IMR-90 (cell line): Measurements from ENCODE around the gene TTYH3. TPM values are rescaled to one million over a fixed set of nuclear protein-coding genes. Genes with fewer than 3 reads are reported as not detected.

Source experiments
- ATAC-seq: fragments of 200-7000 bp; cut with Tn5 transposase; 2 replicates; pipeline ENCODE4 v1.9.1; 2020; ENCODE audit warnings: low read depth, mild to moderate bottlenecking, moderate library complexity
- BruUV-seq: library from RNA; stranded (reverse); fragments of 400-500 nt; replicated peaks from 2 replicates; lab custom pipeline; 2021; lab: Mats Ljungman, UMichigan
- CTCF ChIA-PET: fragments of 300-600 bp; formaldehyde crosslinking; extraction: SDS; loops from one replicate; lab custom pipeline; 2021; ENCODE audit warnings: antibody characterized with exemption; lab: Yijun Ruan, JAX
- POLR2A ChIA-PET: fragments of 300-600 bp; sonication (Branson Sonifier 250); formaldehyde crosslinking; loops from one replicate; lab custom pipeline; 2022; ENCODE audit warnings: antibody characterized with exemption; ENCODE audit not compliant: unreplicated experiment; lab: Charles Lee
- DNase-seq: peaks from one replicate; pipeline ENCODE4 v3.0.0; 2013
- H2AFZ ChIP-seq: replicated peaks from 2 replicates; pipeline ENCODE3; 2013; ENCODE audit warnings: low read length, mild to moderate bottlenecking; ENCODE audit not compliant: poor library complexity
- H2AK5ac ChIP-seq: 2 replicates; pipeline ENCODE4 v1.6.1; 2013; ENCODE audit warnings: low read depth, low read length, inconsistent platforms
- H2AK9ac ChIP-seq: replicated peaks from 2 replicates; pipeline ENCODE3; 2013; ENCODE audit warnings: mild to moderate bottlenecking, low read depth, low read length, moderate library complexity; ENCODE audit not compliant: poor library complexity
- H2BK120ac ChIP-seq: 2 replicates; pipeline ENCODE4 v1.6.1; 2013; ENCODE audit warnings: low read depth, low read length, inconsistent platforms
- H2BK15ac ChIP-seq: 3 replicates; pipeline ENCODE4 v1.6.1; 2013; ENCODE audit warnings: low read depth, low read length, inconsistent platforms
- H2BK20ac ChIP-seq: 2 replicates; pipeline ENCODE4 v1.6.1; 2013; ENCODE audit warnings: low read depth, mild to moderate bottlenecking, inconsistent platforms, low read length, moderate library complexity
- H2BK5ac ChIP-seq: 2 replicates; pipeline ENCODE4 v1.6.1; 2013; ENCODE audit warnings: mild to moderate bottlenecking, low read depth, low read length, inconsistent platforms; ENCODE audit not compliant: poor library complexity, severe bottlenecking
- H3K14ac ChIP-seq: replicated peaks from 2 replicates; pipeline ENCODE4 v1.6.1; 2013; ENCODE audit warnings: low read depth, low read length, inconsistent platforms
- H3K18ac ChIP-seq: 2 replicates; pipeline ENCODE4 v1.6.1; 2013; ENCODE audit warnings: low read depth, low read length, control low read depth
- H3K23ac ChIP-seq: 2 replicates; pipeline ENCODE4 v1.6.1; 2013; ENCODE audit warnings: low read depth, low read length, inconsistent platforms
- H3K27ac ChIP-seq: 2 replicates; pipeline ENCODE4 v1.5.1; 2013; ENCODE audit warnings: mild to moderate bottlenecking, control low read depth, low read length; ENCODE audit not compliant: insufficient read depth
- H3K27me3 ChIP-seq: 2 replicates; pipeline ENCODE4 v1.6.1; 2013; ENCODE audit warnings: low read length; ENCODE audit not compliant: control insufficient read depth, insufficient read depth
- H3K36me3 ChIP-seq: 2 replicates; pipeline ENCODE4 v1.6.1; 2013; ENCODE audit warnings: low read length, mixed read lengths; ENCODE audit not compliant: control insufficient read depth, insufficient read depth
- H3K4ac ChIP-seq: 2 replicates; pipeline ENCODE4 v1.6.1; 2013; ENCODE audit warnings: low read depth, low read length, inconsistent platforms
- H3K4me1 ChIP-seq: 2 replicates; pipeline ENCODE4 v1.6.1; 2013; ENCODE audit warnings: low read length, mixed read lengths; ENCODE audit not compliant: control insufficient read depth, insufficient read depth
- H3K4me2 ChIP-seq: 2 replicates; pipeline ENCODE4 v1.6.1; 2013; ENCODE audit warnings: low read depth, mild to moderate bottlenecking, control low read depth, low read length, moderate library complexity
- H3K4me3 ChIP-seq: 2 replicates; pipeline ENCODE4 v1.5.1; 2013; ENCODE audit warnings: low read depth, mild to moderate bottlenecking, control low read depth, low read length, moderate library complexity; ENCODE audit not compliant: insufficient read depth
- H3K56ac ChIP-seq: 2 replicates; pipeline ENCODE4 v1.6.1; 2013; ENCODE audit warnings: low read length, inconsistent platforms; ENCODE audit not compliant: insufficient read depth; ENCODE audit errors: extremely low read depth
- H3K79me1 ChIP-seq, 2 experiments: 2 replicates each; pipeline ENCODE4 v1.6.1; 2013; ENCODE audit warnings: low read length in 2 of 2, inconsistent platforms in 1 of 2, low read depth in 1 of 2
- H3K9ac ChIP-seq: 2 replicates; pipeline ENCODE4 v1.6.1; 2013; ENCODE audit warnings: low read depth, low read length, control low read depth
- H3K9me1 ChIP-seq: 2 replicates; pipeline ENCODE4 v1.6.1; 2013; ENCODE audit warnings: low read length, inconsistent platforms; ENCODE audit not compliant: insufficient read depth
- H3K9me3 ChIP-seq: 2 replicates; pipeline ENCODE4 v1.6.1; 2013; ENCODE audit warnings: low read length; ENCODE audit not compliant: control insufficient read depth, insufficient read depth
- H4K20me1 ChIP-seq: 2 replicates; pipeline ENCODE4 v1.6.1; 2013; ENCODE audit warnings: low read length, inconsistent platforms; ENCODE audit not compliant: insufficient read depth
- H4K5ac ChIP-seq: 2 replicates; pipeline ENCODE4 v1.6.1; 2013; ENCODE audit warnings: mild to moderate bottlenecking, low read depth, low read length, control low read depth
- H4K8ac ChIP-seq, 2 experiments: 2 replicates each; pipeline ENCODE4 v1.6.1; 2013; ENCODE audit warnings: low read depth in 2 of 2, low read length in 2 of 2, control low read depth in 1 of 2, inconsistent platforms in 1 of 2
- H4K91ac ChIP-seq: 2 replicates; pipeline ENCODE4 v1.6.1; 2013; ENCODE audit warnings: low read depth, low read length, inconsistent platforms; ENCODE audit not compliant: insufficient read depth
- CTCF ChIP-seq: conservative IDR thresholded peaks from 2 replicates; pipeline ENCODE4 v1.5.1; 2012; ENCODE audit warnings: mild to moderate bottlenecking, low read depth, low read length, improper control_type of control experiment
- ELK1 ChIP-seq: fragments of 150-350 bp; IDR thresholded peaks from 2 replicates; pipeline ENCODE4 v1.6.1; 2016; ENCODE audit warnings: low read depth, mild to moderate bottlenecking, low read length, moderate library complexity, borderline replicate concordance
- RAD21 ChIP-seq: IDR thresholded peaks from 2 replicates; pipeline ENCODE4 v1.6.1; 2012; ENCODE audit warnings: low read length, improper control_type of control experiment
- SMC3 ChIP-seq: fragments of 150-350 bp; IDR thresholded peaks from 2 replicates; pipeline ENCODE4 v1.6.1; 2016; ENCODE audit warnings: low read depth, mild to moderate bottlenecking, antibody characterized with exemption, low read length, moderate library complexity
- WGBS, 2 experiments: methylation state at CpG; one replicate each; pipeline versions ENCODE4 v1.1.5 to v1.1.7; 2013; ENCODE audit warnings: missing lambda C conversion rate in 2 of 2; ENCODE audit not compliant: insufficient read length in 1 of 2; ENCODE audit errors: extremely low coverage in 2 of 2; 5-methylcytosine and 5-hydroxymethylcytosine counted together
- dilution Hi-C: fragments of 300-500 bp; cut with HindIII; formaldehyde crosslinking; loops from one replicate; pipeline ENCODE4 v1.14.3; 2018; ENCODE audit warnings: low sequenced_read_pairs; ENCODE audit not compliant: unreplicated experiment
- in situ Hi-C: fragments of 300-500 bp; cut with MboI; formaldehyde crosslinking; loops from 3 replicates; pipeline ENCODE4 v1.14.3; 2019; ENCODE audit warnings: low sequenced_read_pairs, inconsistent platforms, mixed read lengths
- intact Hi-C: fragments of 100-400 bp; cut with micrococcal nuclease; formaldehyde crosslinking; loops from 2 replicates; pipeline ENCODE4 v1.10.0; 2022
- polyA plus RNA-seq, 3 experiments: library from polyadenylated mRNA; depleted of rRNA; stranded (reverse); fragments of >200 nt; gene quantifications; 2 replicates each; pipeline ENCODE4 v1.2.3, GENCODE V29; 2012; ENCODE audit warnings: low replicate concordance in 1 of 3
- total RNA-seq: library from RNA; depleted of rRNA; stranded (reverse); fragments of >200 nt; gene quantifications from 2 replicates; pipeline ENCODE4 v1.2.3, GENCODE V29; 2012

TTYH3 gene
- total and polyA plus RNA-seq, 2 of the 4 experiments (the other 2 are of a cell fraction): 5.6 to 82.6 TPM

- no peak overlapping the region for H3K4me2 ChIP-seq
- H2BK15ac ChIP-seq: no peak overlapping the region
- POLR2A ChIA-PET: interaction anchor here (0.6 kb wide), 1 partner anchor 1383 kb away, joined by 3 read pairs; no protein-coding TSS in a partner anchor
- in situ Hi-C loops: loop anchor here (25.0 kb wide), 1 partner anchor 481 kb away; no protein-coding TSS in a partner anchor
- no TSS peak for BruUV-seq
- dilution Hi-C loops: no loop called here
- H3K9ac ChIP-seq: no peak overlapping the region
- no peak overlapping the region for H3K14ac ChIP-seq
- H2AK5ac ChIP-seq: no peak overlapping the region
- 45% methylated on average over 15 of the region's 27 CpGs; no CpG with 5 or more reads in 1 of the 2 experiments for WGBS, 2 experiments
- intact Hi-C loops: loop anchor here (1.0 kb wide), 2 partner anchors 113 to 230 kb away; no protein-coding TSS in a partner anchor
- H2AFZ ChIP-seq: peak overlapping the region; percentile 13
- no peak for TF ChIP-seq ELK1
- TF ChIP-seq RAD21: peak; percentile 70
- peak; percentile 62 for TF ChIP-seq SMC3
- peak; percentile 70 for TF ChIP-seq CTCF
- no peak overlapping the region for H2BK120ac ChIP-seq
- no peak overlapping the region for H3K56ac ChIP-seq
- no peaks in the 10 kb centered on the region for H3K4me1 ChIP-seq
- H3K9me3 ChIP-seq: peaks cover 2% of the 10 kb centered on the region; the same call in 1 of the 2 replicates
- H3K27me3 ChIP-seq: peaks cover 3% of the 10 kb centered on the region; the same call in 1 of the 2 replicates
- H4K5ac ChIP-seq: no peak overlapping the region
- H4K91ac ChIP-seq: no peak overlapping the region
- H3K4ac ChIP-seq: no peak overlapping the region
- peak; percentile 86 for ATAC-seq
- H2AK9ac ChIP-seq: no peak overlapping the region
- no peaks in the 10 kb centered on the region for H4K20me1 ChIP-seq
- no peak overlapping the region for H3K4me3 ChIP-seq
- H3K18ac ChIP-seq: no peak overlapping the region
- H2BK20ac ChIP-seq: no peak overlapping the region
- H3K23ac ChIP-seq: no peak overlapping the region
- DNase-seq: peak; percentile 41
- H3K79me1 ChIP-seq: no peaks in the 10 kb centered on the region
- no peaks in the 10 kb centered on the region for H3K9me1 ChIP-seq
- no peak overlapping the region for H4K8ac ChIP-seq
- CTCF ChIA-PET: interaction anchor here (1.4 to 1.5 kb wide), 2 partner anchors 9 to 10 kb away, joined by 5 read pairs; no protein-coding TSS in a partner anchor
- no peak overlapping the region for H3K27ac ChIP-seq
- H2BK5ac ChIP-seq: no peak overlapping the region
- H3K36me3 ChIP-seq: no peaks in the 10 kb centered on the region
Measured at GRCh38 chr7:2680792-2681490, 49.2 kb downstream of the TTYH3 start.
